GM18498 (cell line): Measurements from ENCODE around the gene SYNE3.

Source experiments
- ATAC-seq: cut with Tn5 transposase; IDR thresholded peaks from one replicate; pipeline ENCODE4 v1.9.1; 2021; ENCODE audit warnings: mild to moderate bottlenecking, moderate library complexity; ENCODE audit not compliant: unreplicated experiment

The SYNE3 gene

DNA sequence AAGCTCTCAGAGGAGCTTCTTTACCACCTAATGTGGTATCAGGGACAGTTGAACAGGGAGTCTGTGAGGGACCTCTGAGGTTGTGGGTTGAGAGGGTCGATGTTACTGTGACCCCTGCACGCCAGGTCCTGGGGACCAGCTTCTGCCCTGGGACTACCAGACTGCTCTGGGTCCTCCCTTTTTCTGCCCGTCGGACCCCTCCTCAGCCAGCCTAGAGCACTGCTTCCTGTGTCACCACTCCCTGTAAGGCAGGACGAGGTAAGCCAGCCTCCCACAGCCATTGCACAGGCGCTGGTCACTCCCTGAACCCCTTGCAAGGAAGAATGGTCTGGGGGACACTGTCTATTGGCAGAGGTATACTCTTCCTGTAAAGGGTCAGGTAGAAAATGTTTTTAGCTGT, 38.1 kb downstream of the SYNE3 start:
- ATAC-seq: no peak

GRCh38 chr14:95477411-95478269, 38.8 kb downstream of the SYNE3 start:
- ATAC-seq: no peak

GRCh38 chr14:95476747-95477146, 39.7 kb downstream of the SYNE3 start:
- no peak for ATAC-seq

DNA sequence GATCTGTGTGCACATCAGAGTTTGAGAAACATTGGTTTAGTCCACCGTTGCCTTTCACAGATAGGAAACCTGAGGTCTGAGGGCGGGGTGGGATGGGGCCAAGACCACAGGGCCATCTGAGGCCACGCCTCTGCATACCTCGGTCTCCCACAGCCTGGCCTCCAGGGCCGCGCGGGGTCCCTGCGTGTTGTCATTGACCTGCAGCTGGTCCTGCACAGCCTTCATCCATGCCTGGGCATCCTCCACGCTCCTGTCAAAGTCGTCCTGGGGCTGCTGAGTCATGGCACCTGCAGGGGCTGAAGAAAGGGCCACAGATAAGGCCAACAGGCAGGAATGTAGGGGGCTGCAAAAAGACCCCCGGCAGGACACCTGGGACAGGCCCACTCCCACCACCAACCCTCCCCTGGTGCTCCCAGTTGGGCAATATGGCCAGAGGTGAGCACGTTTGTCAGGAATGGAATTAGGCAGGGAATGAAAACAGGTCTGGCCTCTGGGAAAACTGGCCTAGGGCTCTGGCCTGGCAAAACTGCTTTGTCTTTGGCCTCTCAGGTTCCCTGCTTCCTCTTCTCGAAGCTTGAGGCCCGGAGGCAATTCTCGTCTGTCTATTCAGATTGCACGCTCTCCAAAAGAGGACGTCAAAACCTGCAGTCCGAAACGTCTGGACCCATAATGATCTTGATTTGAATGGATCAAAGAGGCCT, 40.8 kb downstream of the SYNE3 start:
- ATAC-seq: no peak

DNA sequence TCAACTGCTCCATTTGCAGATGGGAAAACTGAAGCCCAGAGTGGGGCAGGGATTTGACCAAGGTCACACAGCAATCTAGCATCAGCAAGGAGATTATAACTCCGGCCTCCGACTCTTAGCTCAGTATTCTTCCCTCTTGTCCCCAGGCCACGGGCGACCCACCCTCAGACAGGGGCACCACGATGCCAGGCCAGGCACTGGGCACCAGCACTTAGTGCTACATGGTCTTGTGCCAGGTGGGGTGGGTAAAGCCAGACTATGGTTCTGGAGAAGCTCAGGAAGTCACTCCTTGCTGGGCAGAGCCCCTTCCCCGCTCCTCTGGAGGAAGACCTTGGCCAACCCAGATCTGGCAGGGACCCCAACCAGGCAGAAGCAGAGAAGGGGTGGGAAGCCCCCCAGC, 41.5 kb downstream of the SYNE3 start:
- no peak for ATAC-seq

- ATAC-seq: no peak
Observed at GRCh38 chr14:95474486-95474885, 42.0 kb downstream of the SYNE3 start.

DNA sequence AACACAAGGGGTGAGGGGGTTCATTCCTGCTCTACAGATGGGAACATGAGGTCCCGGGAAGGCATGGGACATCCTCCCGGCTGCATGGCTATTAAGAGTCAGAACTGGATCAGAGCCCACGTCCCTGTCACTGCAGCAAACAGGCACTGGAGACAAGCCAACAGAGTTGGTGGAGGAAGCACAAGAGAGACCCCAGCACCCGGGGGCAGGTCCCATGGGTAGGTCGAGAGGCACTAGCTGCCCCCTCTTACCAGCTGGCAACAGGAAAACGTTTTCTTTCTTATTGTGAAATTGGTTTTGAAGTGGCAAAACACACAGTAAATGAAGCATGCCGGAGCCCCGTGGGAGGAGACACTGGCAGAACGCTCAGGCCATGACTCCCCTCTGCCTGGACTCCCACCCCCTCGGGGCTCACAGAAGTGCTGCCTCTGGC, 43.6 kb downstream of the SYNE3 start:
- no peak for ATAC-seq

GRCh38 chr14:95471476-95471875, 45.0 kb downstream of the SYNE3 start:
- ATAC-seq: no peak

DNA sequence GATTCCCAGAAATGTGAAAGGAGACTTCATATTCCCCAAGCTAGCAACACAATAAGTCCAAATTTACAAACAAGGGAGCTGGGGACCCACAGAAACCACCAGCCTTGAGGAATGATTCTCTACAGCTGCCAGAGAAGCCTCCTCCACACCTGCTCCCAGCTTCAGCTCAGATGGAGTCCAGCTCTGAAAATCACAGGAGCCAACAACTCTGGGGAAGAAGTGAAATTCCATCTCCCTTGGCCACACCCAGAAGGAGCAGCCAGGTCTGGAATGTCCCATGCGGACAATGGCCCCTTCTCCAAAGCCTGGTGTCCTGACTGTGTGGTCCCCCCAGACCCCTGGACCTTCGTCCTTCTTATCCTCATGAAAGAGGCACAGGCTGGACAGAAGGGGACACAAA, 45.4 kb downstream of the SYNE3 start:
- ATAC-seq: no peak

GRCh38 chr14:95469134-95469481, 47.3 kb downstream of the SYNE3 start:
- no peak for ATAC-seq

DNA sequence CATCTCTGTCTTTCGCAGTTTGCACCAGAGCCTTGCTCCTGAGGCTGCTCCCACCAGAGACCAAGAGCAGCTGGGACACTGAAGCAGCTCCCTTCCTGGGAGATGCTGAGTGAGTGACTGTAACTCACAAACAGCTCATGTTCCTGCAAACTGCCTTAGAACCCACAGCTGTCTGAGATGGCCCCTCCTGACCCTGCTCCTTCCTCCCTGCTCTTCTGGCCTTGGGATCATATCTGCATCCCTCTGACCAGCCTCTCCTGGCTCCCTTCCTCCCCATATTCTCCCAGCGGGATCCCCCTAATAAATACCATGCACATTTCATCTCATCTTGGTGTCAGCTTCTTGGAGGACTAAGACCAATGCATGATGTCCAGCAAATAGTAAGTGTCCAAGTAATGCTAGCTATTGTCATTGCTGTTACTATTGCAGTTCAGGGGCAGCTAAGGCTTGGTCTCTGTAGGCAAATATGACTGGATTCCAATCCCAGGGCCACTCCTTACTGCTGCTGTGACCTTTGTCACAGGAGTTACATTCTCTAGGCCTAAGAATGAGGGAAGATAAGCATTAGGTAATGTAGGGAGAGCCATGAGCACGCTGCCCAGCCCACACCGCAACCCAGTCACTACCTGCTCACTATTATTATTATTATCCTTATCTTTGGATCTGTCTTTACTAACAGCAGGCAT, 47.9 kb downstream of the SYNE3 start:
- ATAC-seq: no peak

DNA sequence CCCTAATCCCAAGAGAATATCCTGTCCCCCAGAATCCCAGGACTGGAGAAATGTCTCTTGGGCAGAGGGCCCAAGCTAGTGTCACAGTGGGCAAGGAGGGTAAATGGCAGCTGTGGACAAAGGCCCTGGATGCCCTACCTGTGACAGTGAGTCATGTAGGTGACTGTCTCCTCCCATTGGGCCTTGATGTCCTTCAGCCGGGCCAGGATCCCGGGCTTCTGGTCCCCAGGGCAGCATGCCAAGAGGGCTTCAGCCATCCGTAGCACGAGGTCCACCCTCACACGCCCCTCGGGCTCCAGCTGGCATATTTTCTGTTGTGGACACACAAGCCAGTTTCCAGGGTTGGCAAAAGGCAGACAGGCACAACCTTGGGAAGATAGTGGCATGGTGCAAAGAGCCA, 48.8 kb downstream of the SYNE3 start:
- ATAC-seq: no peak

- no peak for ATAC-seq
Observed at GRCh38 chr14:95467232-95467631, 49.2 kb downstream of the SYNE3 start.
